GM19455 (cell line): ENCODE data around the gene SLC20A1.
"Not testable (repeated sequence)": the region's sequence is repeated elsewhere in the genome, so short reads cannot be mapped to it uniquely, and the experiment has no call there.

ENCODE experiments used
- ATAC-seq: cut with Tn5 transposase; IDR thresholded peaks from one replicate; pipeline ENCODE4 v1.9.1; 2021; ENCODE audit not compliant: unreplicated experiment

The SLC20A1 gene

GRCh38 chr2:112706947-112707346, 61.2 kb downstream of the SLC20A1 start:
- not testable (repeated sequence) for ATAC-seq

GRCh38 chr2:112708968-112709367, 63.2 kb downstream of the SLC20A1 start:
- no peak for ATAC-seq

GRCh38 chr2:112709703-112710102, 64.0 kb downstream of the SLC20A1 start:
- ATAC-seq, result no peak

- no peak for ATAC-seq
Measured at GRCh38 chr2:112710956-112711750, 65.4 kb downstream of the SLC20A1 start.

GRCh38 chr2:112712465-112712864, 66.7 kb downstream of the SLC20A1 start:
- ATAC-seq, result no peak

- no peak for ATAC-seq
Measured at GRCh38 chr2:112712903-112713584, 67.3 kb downstream of the SLC20A1 start.
